GM19395 (cell line): Measurements from ENCODE around the gene ZC3H12C.
"Not testable (repeated sequence)": the region's sequence is repeated elsewhere in the genome, so short reads cannot be mapped to it uniquely, and the experiment has no call there.

Experiments
- ATAC-seq: cut with Tn5 transposase; IDR thresholded peaks from one replicate; pipeline ENCODE4 v1.9.1; 2021; ENCODE audit warnings: mild to moderate bottlenecking, moderate library complexity; ENCODE audit not compliant: unreplicated experiment

Gene ZC3H12C

GRCh38 chr11:110176366-110177085, 83.3 kb downstream of the ZC3H12C start:
- no peak for ATAC-seq

DNA sequence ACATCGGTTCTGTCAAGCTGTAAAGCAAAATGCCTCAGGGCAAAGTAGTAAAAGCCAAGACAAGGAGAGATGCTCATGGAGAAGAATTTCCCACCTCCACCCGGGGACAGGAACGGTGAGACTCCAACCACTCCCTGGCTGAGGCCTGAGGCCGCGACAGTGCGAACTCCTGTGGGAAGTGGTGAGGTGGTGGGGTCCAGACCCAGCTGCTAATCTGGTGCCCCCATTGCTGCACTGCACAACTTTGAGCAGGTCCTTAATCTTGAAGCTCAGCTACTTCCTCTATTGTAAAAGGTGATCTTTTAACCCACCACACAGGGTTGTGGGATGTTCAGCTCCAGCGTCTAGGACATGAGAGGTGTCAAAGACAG, 83.9 kb downstream of the ZC3H12C start:
- no peak for ATAC-seq

DNA sequence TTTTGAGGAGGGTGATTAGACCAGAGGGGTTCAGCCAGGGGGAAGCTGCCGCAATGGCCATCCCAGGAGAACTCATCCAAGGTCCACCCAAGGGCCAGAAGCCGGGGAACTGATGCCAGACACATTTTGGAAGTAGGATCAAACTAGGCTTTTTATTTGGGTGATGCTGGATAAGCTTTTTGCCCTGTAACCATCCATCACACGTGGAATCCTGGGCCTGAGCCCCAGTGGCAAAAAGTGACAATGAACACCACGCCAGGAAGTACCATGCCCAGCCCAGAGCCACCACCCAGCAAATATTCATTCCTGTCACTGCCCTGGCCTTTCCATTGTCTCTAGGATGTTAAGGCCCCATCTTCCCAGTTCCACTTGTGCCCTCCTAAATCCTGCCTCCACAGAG, 85.9 kb downstream of the ZC3H12C start:
- ATAC-seq, result no peak

DNA sequence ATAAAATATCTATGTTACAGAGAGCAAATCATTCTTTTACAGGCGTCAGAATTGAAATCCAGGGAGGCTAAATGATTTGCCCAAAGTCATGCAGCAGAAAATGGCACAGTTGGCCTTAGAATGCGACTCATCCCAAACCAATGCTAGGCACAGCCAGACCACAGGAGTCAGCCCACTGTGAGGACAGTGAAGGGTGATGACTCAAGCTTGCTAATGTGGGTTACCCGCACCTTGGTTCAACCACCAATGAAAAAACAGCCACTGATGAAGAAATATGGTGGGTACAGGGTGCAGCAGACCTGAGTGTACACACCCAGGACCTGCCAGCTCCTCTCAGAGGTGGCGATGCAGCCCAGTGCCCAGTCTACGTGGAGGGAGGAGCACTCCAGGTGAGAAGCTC, 89.7 kb downstream of the ZC3H12C start:
- no peak for ATAC-seq

DNA sequence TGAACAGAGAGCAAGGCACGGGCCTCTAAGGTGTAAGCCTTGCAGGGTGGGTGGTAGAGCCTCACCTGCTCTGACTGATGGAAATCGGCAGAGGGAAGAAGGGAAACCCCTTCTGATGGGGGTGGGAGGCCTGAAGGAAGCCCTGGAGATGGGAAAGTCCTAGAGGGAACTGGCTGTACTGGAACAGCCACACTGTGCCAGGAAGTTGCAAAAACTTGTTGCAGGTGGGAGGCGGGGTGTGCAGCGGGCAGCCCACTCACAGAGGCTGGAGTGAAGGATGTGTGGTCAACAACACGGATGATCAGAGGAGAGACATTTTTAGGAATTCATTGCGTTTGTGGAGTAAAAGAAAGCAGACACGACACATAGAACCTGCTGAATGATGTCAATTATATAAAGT, 91.3 kb downstream of the ZC3H12C start:
- ATAC-seq, result no peak

- ATAC-seq, result no peak
These were observed 92.0 kb downstream of the ZC3H12C start for GRCh38 chr11:110185121-110185591.

DNA sequence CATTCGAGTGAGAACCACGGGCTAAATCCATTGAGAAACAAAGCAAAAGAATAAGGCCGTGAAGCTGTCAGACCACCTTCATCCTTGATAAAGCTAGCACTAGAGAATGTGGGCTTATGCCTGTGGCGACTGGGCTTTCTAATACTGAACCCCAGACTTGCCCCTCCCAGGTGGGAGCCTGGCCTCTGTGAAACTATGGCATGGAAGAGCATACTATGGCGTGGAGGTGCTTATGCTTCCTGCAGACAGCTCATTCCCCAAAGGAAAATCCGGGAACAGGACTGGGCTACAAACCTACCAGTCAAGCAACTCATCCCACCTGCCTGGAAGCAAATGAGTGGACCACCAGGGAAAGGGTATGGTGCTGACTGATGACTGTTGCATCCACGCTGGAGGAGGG, 92.4 kb downstream of the ZC3H12C start:
- ATAC-seq, result no peak

DNA sequence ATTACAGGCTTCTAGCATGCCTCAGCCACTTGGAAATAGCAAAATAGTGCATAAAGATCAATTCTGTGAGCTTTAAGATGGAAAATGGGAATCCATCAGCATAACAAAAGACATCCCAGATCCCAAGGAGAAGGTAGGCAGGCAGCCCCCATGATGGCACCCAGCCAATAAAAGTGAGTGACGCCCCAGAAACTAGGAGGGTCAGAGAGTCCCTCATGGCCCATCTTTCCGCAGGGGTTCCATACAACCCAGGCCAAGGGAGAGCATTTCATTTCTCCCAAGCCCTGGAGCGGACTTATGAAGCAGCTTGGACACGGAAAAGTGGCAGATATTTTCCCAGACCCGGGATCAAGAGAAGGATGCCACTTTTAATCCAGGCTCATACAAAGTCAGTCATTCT, 93.3 kb downstream of the ZC3H12C start:
- ATAC-seq, result no peak

DNA sequence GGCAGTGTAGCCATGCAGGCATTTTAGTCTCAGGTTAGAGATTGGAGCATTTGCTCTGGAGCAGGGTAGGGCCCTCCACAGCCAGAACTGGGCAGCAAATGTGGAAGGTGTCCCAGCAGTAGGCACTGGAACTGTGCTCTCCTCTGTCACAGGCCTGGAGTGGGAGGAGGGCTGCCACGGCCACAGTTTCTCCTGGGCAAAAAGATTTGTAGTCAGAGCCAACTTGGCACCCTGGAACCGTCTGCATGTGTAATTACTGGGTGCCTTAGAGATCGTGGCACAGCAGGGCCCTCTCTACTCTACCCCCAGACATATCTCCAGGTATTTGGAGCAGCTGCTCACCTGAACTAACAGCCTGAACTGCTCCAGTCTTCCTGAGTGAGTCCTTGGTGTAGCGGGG, 93.7 kb downstream of the ZC3H12C start:
- ATAC-seq, result no peak

DNA sequence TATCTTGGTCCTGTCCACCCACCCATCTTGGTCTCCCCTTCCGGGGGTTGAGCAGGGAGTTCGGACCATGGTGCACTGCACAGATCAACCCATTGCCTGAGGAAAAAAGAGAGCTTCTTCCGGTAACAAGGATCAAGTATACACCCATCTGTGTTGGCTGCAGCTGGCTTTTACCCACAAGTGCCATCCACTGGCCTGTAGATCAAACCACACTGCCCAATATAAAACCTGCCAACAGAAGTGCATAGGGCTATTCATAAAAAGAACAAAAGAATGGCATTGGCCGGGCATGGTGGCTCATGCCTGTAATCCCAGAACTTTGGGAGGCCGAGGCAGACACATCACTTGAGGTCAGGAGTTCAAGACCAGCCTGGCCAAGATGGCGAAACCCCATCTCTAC, 94.5 kb downstream of the ZC3H12C start:
- ATAC-seq, result no peak

- no peak for ATAC-seq
These were observed 97.7 kb downstream of the ZC3H12C start for GRCh38 chr11:110190885-110191284.

GRCh38 chr11:110192604-110193282, 99.6 kb downstream of the ZC3H12C start:
- peak; percentile 80 for ATAC-seq

- ATAC-seq, result not testable (repeated sequence)
These were observed 101.1 kb downstream of the ZC3H12C start for GRCh38 chr11:110194211-110194766.

- no peak for ATAC-seq
These were observed 103.1 kb downstream of the ZC3H12C start for GRCh38 chr11:110196241-110196754.

GRCh38 chr11:110196884-110197420, 103.8 kb downstream of the ZC3H12C start:
- no peak for ATAC-seq

- no peak for ATAC-seq
These were observed 105.0 kb downstream of the ZC3H12C start for GRCh38 chr11:110198031-110198729.

- no peak for ATAC-seq
These were observed 106.2 kb downstream of the ZC3H12C start for GRCh38 chr11:110199184-110199981.

DNA sequence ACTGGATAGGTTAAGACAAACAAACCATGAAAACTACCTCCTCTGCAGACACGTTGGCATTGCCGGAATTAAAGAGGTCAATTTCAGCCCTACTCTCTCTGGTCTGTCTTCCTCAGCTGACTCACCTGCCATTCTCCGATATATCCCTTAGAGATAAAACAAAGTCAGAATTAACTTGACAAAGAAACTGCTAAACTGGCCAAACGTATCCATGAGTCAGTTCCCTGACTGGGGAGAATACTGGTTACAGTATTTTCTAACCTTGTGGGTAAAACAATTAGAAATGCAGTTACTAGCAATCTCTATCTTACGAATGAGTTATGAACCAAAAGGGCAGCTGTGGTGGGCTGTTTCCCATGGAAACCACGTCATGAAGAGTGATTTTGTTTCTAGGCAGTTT, 107.0 kb downstream of the ZC3H12C start:
- no peak for ATAC-seq

DNA sequence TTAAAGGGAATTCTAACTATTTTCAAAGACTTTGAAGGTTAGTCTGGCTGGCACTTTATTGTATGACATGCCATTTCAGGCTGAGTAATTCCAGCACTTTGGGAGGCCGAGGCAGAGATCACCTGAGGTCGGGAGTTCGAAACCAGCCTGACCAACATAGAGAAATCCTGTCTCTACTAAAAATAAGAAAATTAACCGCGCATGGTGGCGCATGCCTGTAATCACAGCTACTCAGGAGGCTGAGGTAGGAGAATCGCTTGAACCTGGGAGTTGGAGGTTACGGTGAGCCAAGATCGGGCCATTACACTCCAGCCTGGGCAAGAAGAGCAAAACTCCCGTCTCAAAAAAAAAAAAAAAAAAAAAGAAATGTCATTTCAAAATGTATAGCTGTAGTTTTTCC, 107.6 kb downstream of the ZC3H12C start:
- no peak for ATAC-seq

DNA sequence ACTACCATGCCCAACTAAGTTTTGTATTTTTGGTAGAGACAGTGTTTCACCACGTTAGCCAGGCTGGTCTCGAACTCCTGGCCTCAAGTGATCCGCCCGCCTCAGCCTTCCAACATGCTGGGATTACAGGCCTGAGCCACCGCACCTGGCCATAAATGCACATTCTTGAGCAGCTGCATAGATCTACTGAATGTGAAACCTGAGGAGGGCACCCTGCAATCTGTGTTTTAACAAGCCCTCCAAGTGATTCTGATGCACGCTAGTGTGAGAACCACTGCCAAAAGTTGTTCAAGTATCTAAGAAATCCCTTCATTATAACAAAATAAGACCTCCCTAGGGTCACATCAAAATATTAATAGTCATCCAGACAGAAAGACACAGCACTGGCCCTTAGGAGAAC, 113.9 kb downstream of the ZC3H12C start:
- no peak for ATAC-seq
